ENCODE results near the gene POLR2I.
A peak's percentile ranks its signal among the peaks of the same experiment; 100 is the strongest.
"Not testable (repeated sequence)": the region's sequence is repeated elsewhere in the genome, so short reads cannot be mapped to it uniquely, and the experiment has no call there.

The POLR2I gene

GRCh38 chr19:36134867-36135266 is 20.2 kb upstream of the POLR2I start:
- not testable (repeated sequence) for DNase-seq (ENCODE audit: low spot score)

GRCh38 chr19:36131221-36131620 is 16.5 kb upstream of the POLR2I start:
- DNase-seq (ENCODE audit: low spot score) = not testable (repeated sequence)

- DNase-seq (ENCODE audit: low spot score) = no peak
These were observed 13.7 kb upstream of the POLR2I start for GRCh38 chr19:36128392-36128736.

GRCh38 chr19:36125557-36125956 is 10.9 kb upstream of the POLR2I start:
- DNase-seq (ENCODE audit: low spot score) = no peak

- no peak for DNase-seq (ENCODE audit: low spot score)
These were observed 6.9 kb upstream of the POLR2I start for GRCh38 chr19:36121486-36122124.

GRCh38 chr19:36120984-36121358 is 6.3 kb upstream of the POLR2I start:
- DNase-seq (ENCODE audit: low spot score) = no peak

GRCh38 chr19:36120092-36120983 is 5.7 kb upstream of the POLR2I start:
- DNase-seq (ENCODE audit: low spot score) = no peak

- DNase-seq (ENCODE audit: low spot score) = no peak
These were observed 1.6 kb upstream of the POLR2I start for GRCh38 chr19:36116344-36116637.

- no peak for DNase-seq (ENCODE audit: low spot score)
These were observed 1.0 kb upstream of the POLR2I start, which contains the start of gene TBCB for GRCh38 chr19:36115453-36116343. Gene TBCB (plus strand): TSS chr19:36115468. CDS start chr19:36115561, 93 bp downstream.

GRCh38 chr19:36113894-36114720 is 568 bp downstream of the POLR2I start:
- peak; percentile 74 for DNase-seq (ENCODE audit: low spot score)

- no peak for DNase-seq (ENCODE audit: low spot score)
These were observed 1.2 kb downstream of the POLR2I start for GRCh38 chr19:36113425-36113824.

- no peak for DNase-seq (ENCODE audit: low spot score)
These were observed 2.0 kb downstream of the POLR2I start for GRCh38 chr19:36112678-36113077.

- DNase-seq (ENCODE audit: low spot score) = no peak
These were observed 3.5 kb downstream of the POLR2I start for GRCh38 chr19:36111200-36111539.

GRCh38 chr19:36110487-36111199 is 4.0 kb downstream of the POLR2I start, which contains the start of gene OVOL3:
Gene OVOL3 (plus strand): TSS chr19:36111143. CDS start chr19:36111203, 60 bp downstream.
- DNase-seq (ENCODE audit: low spot score) = no peak

GRCh38 chr19:36108684-36109083 is 6.0 kb downstream of the POLR2I start:
- DNase-seq (ENCODE audit: low spot score) = no peak

- no peak for DNase-seq (ENCODE audit: low spot score)
These were observed 7.7 kb downstream of the POLR2I start for GRCh38 chr19:36106991-36107390.

- DNase-seq (ENCODE audit: low spot score) = no peak
These were observed 8.2 kb downstream of the POLR2I start for GRCh38 chr19:36106441-36106840.

- DNase-seq (ENCODE audit: low spot score) = no peak
These were observed 10.7 kb downstream of the POLR2I start for GRCh38 chr19:36103842-36104552.

- no peak for DNase-seq (ENCODE audit: low spot score)
These were observed 11.5 kb downstream of the POLR2I start for GRCh38 chr19:36103040-36103626.

All from left forelimb (tissue), 1 donor.